OCI-LY1 (cell line): ENCODE results near the gene SHF.

Experiments
- H2AFZ ChIP-seq: fragments of 200-600 bp; sonication (generic), shearing (Covaris generic); 2 replicates; pipeline ENCODE4 v1.6.0; 2014; ENCODE audit warnings: antibody characterized with exemption, mild to moderate bottlenecking, low read length
- H3F3A ChIP-seq: fragments of 200-600 bp; sonication (generic), shearing (Covaris generic); 2 replicates; pipeline ENCODE4 v1.6.0; 2014; ENCODE audit warnings: mild to moderate bottlenecking, antibody characterized with exemption, low read length, moderate library complexity; ENCODE audit not compliant: insufficient read depth
- H3K27ac ChIP-seq: fragments of 200-600 bp; sonication (generic); 2 replicates; pipeline ENCODE4 v1.5.1; 2014; ENCODE audit warnings: low read length, mixed run types, mild to moderate bottlenecking, low read depth; ENCODE audit not compliant: poor library complexity, severe bottlenecking
- H3K27me3 ChIP-seq: fragments of 200-600 bp; sonication (generic); 2 replicates; pipeline ENCODE4 v1.6.0; 2014; ENCODE audit warnings: antibody characterized with exemption, mild to moderate bottlenecking, low read length, moderate library complexity; ENCODE audit not compliant: insufficient read depth
- H3K36me3 ChIP-seq: fragments of 200-600 bp; sonication (generic); 2 replicates; pipeline ENCODE4 v1.6.1; 2014; ENCODE audit warnings: mild to moderate bottlenecking, antibody characterized with exemption, low read length, moderate library complexity, mixed read lengths; ENCODE audit not compliant: insufficient read depth
- H3K4me1 ChIP-seq: fragments of 200-600 bp; sonication (generic); 2 replicates; pipeline ENCODE4 v1.5.1; 2014; ENCODE audit warnings: mild to moderate bottlenecking, low read length, moderate library complexity; ENCODE audit not compliant: insufficient read depth, severe bottlenecking
- H3K4me2 ChIP-seq: fragments of 200-600 bp; sonication (generic), shearing (Covaris generic); 2 replicates; pipeline ENCODE4 v1.6.1; 2014; ENCODE audit warnings: low read length
- H3K4me3 ChIP-seq: fragments of 200-600 bp; sonication (generic); 2 replicates; pipeline ENCODE4 v1.5.1; 2014; ENCODE audit warnings: low read length, low read depth, mild to moderate bottlenecking, mixed read lengths; ENCODE audit not compliant: poor library complexity, severe bottlenecking
- H3K79me2 ChIP-seq: fragments of 200-600 bp; shearing (Covaris generic); 2 replicates; pipeline ENCODE4 v1.6.1; 2016; ENCODE audit warnings: mixed run types, low read length, mixed read lengths; ENCODE audit not compliant: insufficient read depth
- H3K9ac ChIP-seq: fragments of 200-600 bp; sonication (generic), shearing (Covaris generic); 2 replicates; pipeline ENCODE4 v1.6.1; 2014; ENCODE audit warnings: mild to moderate bottlenecking, low read length, mixed read lengths
- H3K9me2 ChIP-seq: fragments of 200-600 bp; sonication (generic), shearing (Covaris generic); 2 replicates; pipeline ENCODE4 v1.6.1; 2014; ENCODE audit warnings: low read depth, mild to moderate bottlenecking, low read length, mixed read lengths
- H3K9me3 ChIP-seq: fragments of 200-600 bp; shearing (Covaris generic); 2 replicates; pipeline ENCODE4 v1.6.1; 2014; ENCODE audit warnings: low read length, mixed read lengths
- H4K20me1 ChIP-seq: fragments of 200-600 bp; sonication (generic), shearing (Covaris generic); 2 replicates; pipeline ENCODE4 v1.6.0; 2016; ENCODE audit warnings: mild to moderate bottlenecking, low read length; ENCODE audit not compliant: insufficient read depth
- EZH2 ChIP-seq: fragments of 200-600 bp; sonication (generic), shearing (Covaris generic); IDR thresholded peaks from 2 replicates; pipeline ENCODE4 v1.8.0; 2017; ENCODE audit warnings: borderline replicate concordance, mixed run types, mild to moderate bottlenecking, antibody characterized with exemption, low read length, moderate library complexity, mixed read lengths
- TF ChIP-seq, protein P1 (sequence below): fragments of 200-600 bp; sonication (generic), shearing (Covaris generic); IDR thresholded peaks from 2 replicates; pipeline ENCODE4 v1.5.1; 2017; ENCODE audit warnings: mild to moderate bottlenecking, antibody characterized with exemption, low read length, moderate library complexity, mixed read lengths

SHF gene

DNA sequence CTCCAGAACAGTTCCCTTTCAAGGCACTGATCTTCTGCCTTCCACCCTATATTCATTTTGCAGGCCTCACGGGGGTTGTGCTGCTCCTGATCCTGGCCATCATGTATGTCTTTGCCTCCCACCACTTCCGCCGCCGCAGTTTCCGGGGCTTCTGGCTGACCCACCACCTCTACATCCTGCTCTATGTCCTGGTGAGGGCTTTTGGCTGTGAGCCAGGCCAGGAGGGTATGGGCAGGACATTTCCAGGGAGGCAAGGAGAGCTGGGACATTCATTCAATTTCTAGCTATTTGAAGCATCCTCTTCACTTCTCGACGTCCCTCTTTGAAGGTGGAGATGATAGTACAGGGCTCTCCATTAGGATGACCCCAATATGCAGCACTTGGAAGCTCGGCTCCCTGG is 32.0 kb downstream of the SHF start:
- H3K9me3 ChIP-seq = no peaks in the 10 kb centered on the region
- no peak overlapping the region for H3K9ac ChIP-seq
- no peaks in the 10 kb centered on the region for H3K79me2 ChIP-seq
- H3K9me2 ChIP-seq = no peaks in the 10 kb centered on the region
- no peak overlapping the region for H3K4me3 ChIP-seq
- no peaks in the 10 kb centered on the region for H4K20me1 ChIP-seq
- no peaks in the 10 kb centered on the region for H3F3A ChIP-seq
- H3K27me3 ChIP-seq = no peaks in the 10 kb centered on the region
- H2AFZ ChIP-seq = no peak overlapping the region
- no peaks in the 10 kb centered on the region for H3K36me3 ChIP-seq
- no peak for TF ChIP-seq EZH2
- TF ChIP-seq, protein P1, sequence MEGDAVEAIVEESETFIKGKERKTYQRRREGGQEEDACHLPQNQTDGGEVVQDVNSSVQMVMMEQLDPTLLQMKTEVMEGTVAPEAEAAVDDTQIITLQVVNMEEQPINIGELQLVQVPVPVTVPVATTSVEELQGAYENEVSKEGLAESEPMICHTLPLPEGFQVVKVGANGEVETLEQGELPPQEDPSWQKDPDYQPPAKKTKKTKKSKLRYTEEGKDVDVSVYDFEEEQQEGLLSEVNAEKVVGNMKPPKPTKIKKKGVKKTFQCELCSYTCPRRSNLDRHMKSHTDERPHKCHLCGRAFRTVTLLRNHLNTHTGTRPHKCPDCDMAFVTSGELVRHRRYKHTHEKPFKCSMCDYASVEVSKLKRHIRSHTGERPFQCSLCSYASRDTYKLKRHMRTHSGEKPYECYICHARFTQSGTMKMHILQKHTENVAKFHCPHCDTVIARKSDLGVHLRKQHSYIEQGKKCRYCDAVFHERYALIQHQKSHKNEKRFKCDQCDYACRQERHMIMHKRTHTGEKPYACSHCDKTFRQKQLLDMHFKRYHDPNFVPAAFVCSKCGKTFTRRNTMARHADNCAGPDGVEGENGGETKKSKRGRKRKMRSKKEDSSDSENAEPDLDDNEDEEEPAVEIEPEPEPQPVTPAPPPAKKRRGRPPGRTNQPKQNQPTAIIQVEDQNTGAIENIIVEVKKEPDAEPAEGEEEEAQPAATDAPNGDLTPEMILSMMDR = no peak
- no peaks in the 10 kb centered on the region for H3K4me1 ChIP-seq
- H3K27ac ChIP-seq = no peak overlapping the region
- no peak overlapping the region for H3K4me2 ChIP-seq

GRCh38 chr15:45151998-45152828 is 35.6 kb downstream of the SHF start:
- H3K27ac ChIP-seq = no peak overlapping the region
- no peaks in the 10 kb centered on the region for H3F3A ChIP-seq
- no peaks in the 10 kb centered on the region for H3K36me3 ChIP-seq
- H3K79me2 ChIP-seq = no peaks in the 10 kb centered on the region
- no peak overlapping the region for H3K4me3 ChIP-seq
- H3K9ac ChIP-seq = no peak overlapping the region
- TF ChIP-seq, protein P1 = no peak
- no peak for TF ChIP-seq EZH2
- no peak overlapping the region for H2AFZ ChIP-seq
- H3K9me3 ChIP-seq = no peaks in the 10 kb centered on the region
- H3K4me1 ChIP-seq = no peaks in the 10 kb centered on the region
- H3K9me2 ChIP-seq = no peaks in the 10 kb centered on the region
- H3K4me2 ChIP-seq = no peak overlapping the region
- no peaks in the 10 kb centered on the region for H3K27me3 ChIP-seq
- no peaks in the 10 kb centered on the region for H4K20me1 ChIP-seq

DNA sequence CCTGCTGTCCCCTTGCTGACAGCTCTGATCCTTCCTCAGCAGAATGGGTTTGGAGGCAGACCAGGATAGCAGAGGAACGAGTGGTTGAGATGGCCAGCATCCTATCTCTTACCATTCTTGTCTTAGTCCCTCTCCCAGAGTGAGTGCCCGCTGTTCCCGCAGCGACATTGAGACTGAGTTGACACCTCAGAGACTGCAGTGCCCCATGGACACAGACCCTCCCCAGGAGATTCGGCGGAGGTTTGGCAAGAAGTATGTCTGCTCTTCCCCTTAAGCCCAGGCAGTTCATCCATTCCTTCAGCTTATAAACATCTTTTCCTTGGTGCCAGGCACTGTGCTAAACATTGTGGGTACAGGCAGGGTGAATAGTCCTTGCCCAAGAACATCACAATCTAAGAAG is 36.8 kb downstream of the SHF start:
- Histone ChIP-seq H3K4me1 (no peaks in the 10 kb centered on the region), H3F3A (no peaks in the 10 kb centered on the region), H3K27me3 (no peaks in the 10 kb centered on the region), H3K9me3 (no peaks in the 10 kb centered on the region), H3K27ac (no peak overlapping the region), H3K4me3 (no peak overlapping the region), H3K9me2 (no peaks in the 10 kb centered on the region), H3K79me2 (no peaks in the 10 kb centered on the region), H4K20me1 (no peaks in the 10 kb centered on the region), H3K9ac (no peak overlapping the region), H2AFZ (no peak overlapping the region), H3K4me2 (no peak overlapping the region), H3K36me3 (no peaks in the 10 kb centered on the region)
- TF ChIP-seq, protein P1 = no peak
